ENCODE data around the gene ATE1.

Gene ATE1

GRCh38 chr10:121819049-121819448 lies 108.8 kb downstream of the ATE1 start:
- no peak overlapping the region for H3K27ac ChIP-seq (ENCODE audit: low read length)
- no peaks in the 10 kb centered on the region for H3K9me3 ChIP-seq (ENCODE audit: control insufficient read depth, insufficient read depth, low read length)
- no peak overlapping the region for H3K4me3 ChIP-seq (ENCODE audit: low read length)
- H3K4me1 ChIP-seq (ENCODE audit: control insufficient read depth, insufficient read depth, low read length): no peaks in the 10 kb centered on the region
- H3K27me3 ChIP-seq (ENCODE audit: control insufficient read depth, insufficient read depth, low read length): no peaks in the 10 kb centered on the region
- no CpG with 5 or more reads among the region's 2 CpGs for WGBS (ENCODE audit: insufficient coverage, insufficient read length)
- DNase-seq (ENCODE audit: low read depth, low spot score): no peak
- no peaks in the 10 kb centered on the region for H3K36me3 ChIP-seq (ENCODE audit: control insufficient read depth, insufficient read depth, low read length)

DNA sequence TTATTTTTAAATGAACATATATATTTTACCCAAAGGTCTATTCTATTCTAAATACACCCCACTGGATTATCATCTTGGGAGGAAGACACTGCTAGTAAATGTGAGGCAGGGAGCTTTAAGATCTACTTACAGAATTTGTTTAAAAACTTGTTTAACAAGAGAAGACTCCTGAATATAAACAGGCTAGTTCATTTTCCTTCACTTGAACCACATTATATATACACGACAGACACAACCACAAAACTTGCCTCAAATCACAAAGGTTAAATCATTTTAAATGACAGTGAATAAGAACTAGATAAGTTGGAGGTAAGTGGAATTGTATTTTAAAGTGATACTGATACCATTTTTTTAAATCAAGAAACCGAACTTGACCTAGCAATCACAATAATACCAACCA lies 109.2 kb downstream of the ATE1 start:
- Histone ChIP-seq H3K27ac (ENCODE audit: low read length) (no peak overlapping the region), H3K36me3 (ENCODE audit: control insufficient read depth, insufficient read depth, low read length) (no peaks in the 10 kb centered on the region), H3K27me3 (ENCODE audit: control insufficient read depth, insufficient read depth, low read length) (no peaks in the 10 kb centered on the region), H3K4me3 (ENCODE audit: low read length) (no peak overlapping the region), H3K9me3 (ENCODE audit: control insufficient read depth, insufficient read depth, low read length) (no peaks in the 10 kb centered on the region), H3K4me1 (ENCODE audit: control insufficient read depth, insufficient read depth, low read length) (no peaks in the 10 kb centered on the region)
- DNase-seq (ENCODE audit: low read depth, low spot score): no peak
- no CpG with 5 or more reads among the region's 2 CpGs for WGBS (ENCODE audit: insufficient coverage, insufficient read length)

GRCh38 chr10:121816197-121816596 lies 111.6 kb downstream of the ATE1 start:
- H3K36me3 ChIP-seq (ENCODE audit: control insufficient read depth, insufficient read depth, low read length): no peaks in the 10 kb centered on the region
- no peak for DNase-seq (ENCODE audit: low read depth, low spot score)
- WGBS (ENCODE audit: insufficient coverage, insufficient read length): no CpG with 5 or more reads among the region's 1 CpG

DNA sequence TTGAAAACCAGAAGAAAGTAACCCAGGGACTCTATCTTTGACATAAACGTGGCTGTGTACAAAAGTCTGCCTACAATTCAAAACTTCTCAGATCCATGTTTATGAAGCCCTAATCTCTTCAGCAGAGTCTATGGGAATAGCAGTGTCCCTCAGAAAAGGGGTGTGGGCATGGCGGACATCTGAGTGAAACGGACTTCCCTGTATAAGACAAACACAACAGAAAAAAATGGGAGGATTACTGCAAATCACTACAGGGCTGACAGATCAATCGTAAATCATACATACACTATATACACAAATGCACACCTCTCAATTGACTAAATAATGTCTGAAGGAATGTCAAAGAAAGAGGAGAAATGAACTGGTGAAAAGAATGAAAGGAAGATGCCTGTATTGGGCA lies 114.0 kb downstream of the ATE1 start:
- H3K36me3 ChIP-seq (ENCODE audit: control insufficient read depth, insufficient read depth, low read length): no peaks in the 10 kb centered on the region
- no peaks in the 10 kb centered on the region for H3K27me3 ChIP-seq (ENCODE audit: control insufficient read depth, insufficient read depth, low read length)
- WGBS (ENCODE audit: insufficient coverage, insufficient read length): no CpG with 5 or more reads among the region's 4 CpGs
- H3K4me1 ChIP-seq (ENCODE audit: control insufficient read depth, insufficient read depth, low read length): no peaks in the 10 kb centered on the region
- no peak overlapping the region for H3K27ac ChIP-seq (ENCODE audit: low read length)
- no peaks in the 10 kb centered on the region for H3K9me3 ChIP-seq (ENCODE audit: control insufficient read depth, insufficient read depth, low read length)
- no peak overlapping the region for H3K4me3 ChIP-seq (ENCODE audit: low read length)
- no peak for DNase-seq (ENCODE audit: low read depth, low spot score)

More at GRCh38 chr10:121816197-121816596, 111.6 kb downstream of the ATE1 start:
- Histone ChIP-seq H3K4me1 (ENCODE audit: control insufficient read depth, insufficient read depth, low read length) (no peaks in the 10 kb centered on the region), H3K27ac (ENCODE audit: low read length) (no peak overlapping the region), H3K4me3 (ENCODE audit: low read length) (no peak overlapping the region), H3K9me3 (ENCODE audit: control insufficient read depth, insufficient read depth, low read length) (no peaks in the 10 kb centered on the region), H3K27me3 (ENCODE audit: control insufficient read depth, insufficient read depth, low read length) (no peaks in the 10 kb centered on the region)

GRCh38 chr10:121813211-121813815 lies 114.5 kb downstream of the ATE1 start:
- DNase-seq (ENCODE audit: low read depth, low spot score): no peak
- Histone ChIP-seq H3K9me3 (ENCODE audit: control insufficient read depth, insufficient read depth, low read length) (no peaks in the 10 kb centered on the region), H3K36me3 (ENCODE audit: control insufficient read depth, insufficient read depth, low read length) (no peaks in the 10 kb centered on the region), H3K27me3 (ENCODE audit: control insufficient read depth, insufficient read depth, low read length) (no peaks in the 10 kb centered on the region), H3K4me3 (ENCODE audit: low read length) (no peak overlapping the region), H3K27ac (ENCODE audit: low read length) (no peak overlapping the region), H3K4me1 (ENCODE audit: control insufficient read depth, insufficient read depth, low read length) (no peaks in the 10 kb centered on the region)
- WGBS (ENCODE audit: insufficient coverage, insufficient read length): no CpG with 5 or more reads among the region's 1 CpG

DNA sequence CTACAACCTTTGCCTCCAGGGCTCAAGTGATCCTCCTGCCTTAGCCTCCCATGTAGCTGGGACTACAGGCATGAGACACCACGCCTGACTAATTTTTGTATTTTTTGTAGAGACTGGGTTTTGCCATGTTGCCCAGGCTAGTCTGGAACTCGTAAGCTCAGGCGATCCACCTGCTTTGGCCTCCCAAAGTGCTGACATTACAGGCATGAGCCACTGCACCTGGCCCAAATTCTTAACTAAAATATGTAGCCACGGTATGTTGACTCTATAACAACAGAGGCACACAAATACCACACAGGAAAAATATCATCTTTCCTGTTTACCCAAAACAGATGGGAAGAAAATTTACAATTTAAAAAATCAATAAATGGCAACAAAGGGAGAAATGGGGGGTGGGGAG lies 115.8 kb downstream of the ATE1 start:
- Histone ChIP-seq H3K36me3 (ENCODE audit: control insufficient read depth, insufficient read depth, low read length) (no peaks in the 10 kb centered on the region), H3K27ac (ENCODE audit: low read length) (no peak overlapping the region), H3K9me3 (ENCODE audit: control insufficient read depth, insufficient read depth, low read length) (no peaks in the 10 kb centered on the region), H3K4me3 (ENCODE audit: low read length) (no peak overlapping the region), H3K4me1 (ENCODE audit: control insufficient read depth, insufficient read depth, low read length) (no peaks in the 10 kb centered on the region), H3K27me3 (ENCODE audit: control insufficient read depth, insufficient read depth, low read length) (no peaks in the 10 kb centered on the region)
- no peak for DNase-seq (ENCODE audit: low read depth, low spot score)
- no CpG with 5 or more reads among the region's 4 CpGs for WGBS (ENCODE audit: insufficient coverage, insufficient read length)

DNA sequence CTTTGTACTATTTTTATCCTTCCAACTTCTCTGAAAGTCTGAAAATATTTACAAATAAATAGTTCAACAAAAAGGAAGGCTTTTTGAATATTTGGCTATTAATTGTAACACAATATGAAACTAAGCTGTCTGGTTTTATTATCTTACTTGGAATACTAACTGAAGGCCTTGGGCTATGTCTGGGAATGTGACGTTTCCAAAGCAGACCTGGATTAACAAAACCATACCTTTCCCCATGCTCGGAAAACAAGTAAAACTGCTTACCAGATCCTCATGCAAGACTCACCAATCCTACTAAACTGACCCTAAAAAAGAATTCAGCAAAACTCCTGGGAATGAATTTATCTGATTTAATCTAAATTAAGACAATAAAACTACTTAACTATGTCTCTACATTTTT lies 116.4 kb downstream of the ATE1 start:
- Histone ChIP-seq H3K4me1 (ENCODE audit: control insufficient read depth, insufficient read depth, low read length) (no peaks in the 10 kb centered on the region), H3K4me3 (ENCODE audit: low read length) (no peak overlapping the region), H3K36me3 (ENCODE audit: control insufficient read depth, insufficient read depth, low read length) (no peaks in the 10 kb centered on the region), H3K27me3 (ENCODE audit: control insufficient read depth, insufficient read depth, low read length) (no peaks in the 10 kb centered on the region), H3K9me3 (ENCODE audit: control insufficient read depth, insufficient read depth, low read length) (no peaks in the 10 kb centered on the region), H3K27ac (ENCODE audit: low read length) (no peak overlapping the region)
- WGBS (ENCODE audit: insufficient coverage, insufficient read length): no CpG with 5 or more reads among the region's 2 CpGs
- no peak for DNase-seq (ENCODE audit: low read depth, low spot score)

DNA sequence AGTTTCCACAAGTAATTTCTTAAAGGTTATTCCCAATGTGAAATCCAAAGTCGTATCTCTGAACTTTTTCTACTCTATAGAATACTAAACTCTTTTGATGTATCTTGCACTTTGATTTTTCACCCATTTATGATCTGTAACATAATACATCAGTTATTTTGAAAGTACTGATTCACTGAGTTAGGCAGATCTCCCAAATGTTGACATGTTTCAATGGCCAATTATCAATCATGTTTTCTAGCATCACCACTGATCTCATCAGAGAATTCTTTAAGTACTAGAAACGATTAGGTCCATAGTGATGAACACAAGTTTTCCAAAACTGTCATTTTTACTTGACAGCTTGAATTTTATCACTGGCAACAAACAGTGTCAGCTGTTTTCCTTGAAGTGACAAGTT lies 119.0 kb downstream of the ATE1 start:
- no peak for DNase-seq (ENCODE audit: low read depth, low spot score)
- Histone ChIP-seq H3K9me3 (ENCODE audit: control insufficient read depth, insufficient read depth, low read length) (no peaks in the 10 kb centered on the region), H3K4me1 (ENCODE audit: control insufficient read depth, insufficient read depth, low read length) (no peaks in the 10 kb centered on the region), H3K27ac (ENCODE audit: low read length) (no peak overlapping the region), H3K4me3 (ENCODE audit: low read length) (no peak overlapping the region), H3K27me3 (ENCODE audit: control insufficient read depth, insufficient read depth, low read length) (no peaks in the 10 kb centered on the region), H3K36me3 (ENCODE audit: control insufficient read depth, insufficient read depth, low read length) (no peaks in the 10 kb centered on the region)
- WGBS (ENCODE audit: insufficient coverage, insufficient read length): no CpG with 5 or more reads among the region's 2 CpGs

- Histone ChIP-seq H3K36me3 (ENCODE audit: control insufficient read depth, insufficient read depth, low read length) (no peaks in the 10 kb centered on the region), H3K27ac (ENCODE audit: low read length) (no peak overlapping the region), H3K9me3 (ENCODE audit: control insufficient read depth, insufficient read depth, low read length) (no peaks in the 10 kb centered on the region), H3K27me3 (ENCODE audit: control insufficient read depth, insufficient read depth, low read length) (no peaks in the 10 kb centered on the region), H3K4me1 (ENCODE audit: control insufficient read depth, insufficient read depth, low read length) (no peaks in the 10 kb centered on the region), H3K4me3 (ENCODE audit: low read length) (no peak overlapping the region)
- WGBS (ENCODE audit: insufficient coverage, insufficient read length): no CpG with 5 or more reads among the region's 4 CpGs
- no peak for DNase-seq (ENCODE audit: low read depth, low spot score)
Measured at GRCh38 chr10:121804460-121804859, 123.4 kb downstream of the ATE1 start.

DNA sequence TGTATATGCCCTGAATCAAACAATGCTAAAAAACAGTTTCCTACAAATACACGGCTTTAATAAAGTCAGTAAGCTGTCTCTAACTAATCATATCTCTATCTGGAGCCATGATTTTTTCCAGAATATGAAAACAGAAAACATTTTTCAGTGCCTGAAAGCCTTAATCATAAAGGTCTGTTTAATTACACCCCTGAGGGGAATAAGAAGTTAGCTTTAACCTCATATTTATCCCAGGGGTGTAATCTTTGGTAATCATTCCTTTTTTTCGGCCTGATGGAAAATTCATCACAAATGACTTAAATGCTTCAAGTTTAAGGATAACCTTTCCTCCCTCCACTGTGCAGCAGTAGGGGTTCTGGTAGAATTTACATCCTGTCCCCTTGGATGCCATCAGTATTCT lies 124.2 kb downstream of the ATE1 start:
- no CpG with 5 or more reads among the region's 2 CpGs for WGBS (ENCODE audit: insufficient coverage, insufficient read length)
- H3K27ac ChIP-seq (ENCODE audit: low read length): no peak overlapping the region
- no peak for DNase-seq (ENCODE audit: low read depth, low spot score)

GRCh38 chr10:121800831-121801230 lies 127.0 kb downstream of the ATE1 start:
- no CpG with 5 or more reads among the region's 2 CpGs for WGBS (ENCODE audit: insufficient coverage, insufficient read length)

More for the DNA sequence above, 124.2 kb downstream of the ATE1 start:
- no peaks in the 10 kb centered on the region for H3K36me3 ChIP-seq (ENCODE audit: control insufficient read depth, insufficient read depth, low read length)
- no peaks in the 10 kb centered on the region for H3K27me3 ChIP-seq (ENCODE audit: control insufficient read depth, insufficient read depth, low read length)
- H3K9me3 ChIP-seq (ENCODE audit: control insufficient read depth, insufficient read depth, low read length): no peaks in the 10 kb centered on the region
- H3K4me1 ChIP-seq (ENCODE audit: control insufficient read depth, insufficient read depth, low read length): no peaks in the 10 kb centered on the region
- H3K4me3 ChIP-seq (ENCODE audit: low read length): no peak overlapping the region

More at GRCh38 chr10:121800831-121801230, 127.0 kb downstream of the ATE1 start:
- no peak overlapping the region for H3K27ac ChIP-seq (ENCODE audit: low read length)
- no peaks in the 10 kb centered on the region for H3K9me3 ChIP-seq (ENCODE audit: control insufficient read depth, insufficient read depth, low read length)
- H3K36me3 ChIP-seq (ENCODE audit: control insufficient read depth, insufficient read depth, low read length): no peaks in the 10 kb centered on the region
- no peaks in the 10 kb centered on the region for H3K4me1 ChIP-seq (ENCODE audit: control insufficient read depth, insufficient read depth, low read length)
- H3K27me3 ChIP-seq (ENCODE audit: control insufficient read depth, insufficient read depth, low read length): no peaks in the 10 kb centered on the region
- H3K4me3 ChIP-seq (ENCODE audit: low read length): no peak overlapping the region
- DNase-seq (ENCODE audit: low read depth, low spot score): no peak
